IgD-negative memory B cell (primary cell): ENCODE data around the gene KANK4. TPM values are rescaled to one million over a fixed set of nuclear protein-coding genes. Genes with fewer than 3 reads are reported as not detected.

Source experiments
- H3K27ac Mint-ChIP-seq, 3 donors: one replicate each; pipeline ENCODE4 v1.8.0; 2020 to 2022; ENCODE audit warnings: mild to moderate bottlenecking in 3 of 3, mixed read lengths in 3 of 3, moderate library complexity in 1 of 3
- H3K27me3 Mint-ChIP-seq: one replicate; pipeline ENCODE4 v1.8.0; 2021; ENCODE audit warnings: mixed read lengths
- H3K36me3 Mint-ChIP-seq: one replicate; pipeline ENCODE4 v1.8.0; 2020; ENCODE audit warnings: mild to moderate bottlenecking, mixed read lengths
- H3K4me1 Mint-ChIP-seq, 3 donors: one replicate each; pipeline ENCODE4 v1.8.0; 2020 to 2022; ENCODE audit warnings: mixed read lengths in 3 of 3, mild to moderate bottlenecking in 1 of 3
- H3K4me3 Mint-ChIP-seq, 4 donors: one replicate each; pipeline ENCODE4 v1.8.0; 2020 to 2022; ENCODE audit warnings: mild to moderate bottlenecking in 4 of 4, mixed read lengths in 4 of 4, moderate library complexity in 3 of 4
- H3K9me3 Mint-ChIP-seq, 3 donors: one replicate each; pipeline ENCODE4 v1.8.0; 2020 to 2021; ENCODE audit warnings: mixed read lengths in 3 of 3, mild to moderate bottlenecking in 1 of 3
- polyA plus RNA-seq: library from polyadenylated mRNA; unstranded; fragments of 300-500 nt; fragmentation: Illumina TruSeq; gene quantifications from one replicate; pipeline ENCODE4 v1.2.3, GENCODE V29; 2021

Gene KANK4
- not detected for polyA plus RNA-seq

DNA sequence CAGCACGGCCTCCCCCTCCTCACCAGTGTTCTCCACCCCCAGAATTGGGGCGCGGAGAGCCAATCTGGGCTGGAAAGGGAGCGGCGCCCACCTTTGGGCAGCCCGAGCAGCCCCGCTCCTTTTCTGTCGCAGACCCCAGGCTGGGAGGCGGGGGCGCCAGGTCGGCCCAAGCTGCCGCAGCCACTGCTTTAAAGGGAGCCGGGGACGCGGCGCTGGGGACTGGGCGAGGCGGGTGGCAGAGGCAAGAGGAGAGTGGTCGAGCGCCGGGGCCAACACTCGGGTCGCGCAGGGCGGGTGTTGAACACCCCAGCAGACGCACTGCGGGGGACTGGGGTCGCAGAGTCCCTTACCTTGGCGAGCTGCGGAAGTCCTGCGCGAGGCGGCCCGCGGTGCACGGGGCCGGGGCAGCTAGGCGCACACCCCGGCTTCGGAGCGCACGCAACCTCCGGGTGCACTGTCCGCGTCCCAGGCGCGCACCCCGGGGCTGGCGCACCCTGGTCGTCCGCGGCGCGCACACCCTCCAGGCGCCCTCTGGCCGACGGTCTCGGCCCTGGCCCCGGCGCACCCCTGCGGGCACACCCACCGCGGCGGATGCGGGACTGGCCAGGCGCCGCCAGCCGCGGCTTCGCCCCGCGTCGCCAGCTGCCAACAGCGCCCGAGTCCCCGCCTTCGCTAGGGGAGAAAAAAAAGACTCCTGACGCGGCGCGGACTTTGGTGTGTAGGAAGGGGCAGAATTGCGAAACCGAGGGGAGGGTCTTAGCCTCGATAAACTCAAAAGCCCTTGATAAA lies at the start of gene KANK4:
KANK4 (minus strand) TSS at position 679 of the 789 bp plus-strand sequence. CDS start 37,870 bp downstream, outside the sequence.
- Mint-ChIP-seq H3K4me1 (peaks cover 0 to 5% (median 4%) of the 10 kb centered on the region in 3 donors), H3K36me3 (peaks cover 2% of the 10 kb centered on the region), H3K27me3 (peaks cover 29% of the 10 kb centered on the region), H3K9me3 (peaks cover 0 to 2% (median 0%) of the 10 kb centered on the region in 3 donors), H3K4me3 (peak within 1 kb of the TSS in 1 of 4 donors; percentile 78), H3K27ac (no peak within 1 kb of the TSS)

DNA sequence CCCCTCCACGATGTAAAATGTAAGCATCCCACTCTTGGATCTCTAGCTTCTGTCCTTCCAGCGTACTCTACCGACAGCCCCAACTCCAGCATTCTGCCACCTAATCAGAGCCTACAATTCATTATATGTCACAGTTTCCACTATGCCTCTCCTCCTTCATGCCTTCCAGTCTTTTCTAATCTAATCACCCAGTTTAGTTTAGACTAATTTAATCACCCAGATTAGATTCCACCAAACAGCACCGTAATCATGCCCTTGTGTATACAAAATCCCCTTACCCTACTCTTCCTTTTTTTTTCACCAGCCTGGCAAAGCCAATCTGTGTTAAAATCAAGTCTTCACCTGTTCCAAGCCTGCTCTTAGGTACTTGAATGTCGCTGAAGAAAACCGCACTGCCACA lies 49.8 kb upstream of the KANK4 start:
- Mint-ChIP-seq H3K4me3 (no peak overlapping the region), H3K9me3 (peaks cover 0 to 5% (median 0%) of the 10 kb centered on the region in 3 donors), H3K36me3 (no peaks in the 10 kb centered on the region), H3K4me1 (no peaks in the 10 kb centered on the region), H3K27me3 (peaks cover 3% of the 10 kb centered on the region), H3K27ac (no peak overlapping the region)

DNA sequence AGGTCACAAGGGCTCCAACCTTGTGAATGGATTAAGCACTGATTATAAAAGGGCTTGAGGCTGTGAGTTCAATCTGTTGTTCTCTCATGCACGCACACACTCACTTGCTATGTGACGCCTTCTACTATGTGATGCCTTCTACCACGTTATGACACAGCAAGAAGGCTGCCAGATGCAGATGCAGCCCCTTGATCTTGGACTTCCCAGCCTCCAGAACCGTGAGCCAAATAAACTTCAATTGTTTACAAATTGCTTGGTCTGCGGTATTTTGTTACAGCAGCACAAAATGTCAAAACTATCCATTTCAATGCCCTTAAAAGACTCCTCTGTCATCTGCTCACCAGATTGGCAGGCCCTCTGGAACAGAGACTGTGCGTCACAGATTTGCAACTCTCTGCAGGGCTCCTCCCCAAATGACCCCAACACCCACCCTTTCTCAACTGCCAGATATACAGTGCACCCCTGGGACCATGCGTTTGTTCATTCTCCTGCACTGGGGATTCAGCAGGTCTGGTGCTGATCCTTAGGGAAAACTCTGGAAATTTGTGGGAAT lies 47.8 kb upstream of the KANK4 start:
- H3K9me3 Mint-ChIP-seq = peaks cover 0 to 5% (median 5%) of the 10 kb centered on the region in 3 donors
- H3K36me3 Mint-ChIP-seq = no peaks in the 10 kb centered on the region

DNA sequence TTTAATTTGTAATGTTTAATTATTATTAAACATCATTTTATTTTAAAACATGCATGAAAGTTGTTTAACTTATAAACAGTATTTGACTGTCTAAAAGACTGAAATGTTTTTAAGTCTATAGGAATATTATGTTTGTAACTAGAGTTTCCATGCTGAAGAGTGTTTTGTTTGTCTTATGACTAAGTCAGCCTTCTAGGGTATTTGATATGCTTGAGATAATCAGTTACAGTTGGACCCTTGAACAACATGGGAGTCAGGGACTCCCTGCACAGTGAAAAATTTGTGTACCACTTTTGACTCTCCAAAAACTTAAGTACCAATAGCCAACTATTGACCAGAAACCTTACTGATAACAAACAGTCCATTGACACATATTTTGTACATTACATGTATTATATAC lies 45.5 kb upstream of the KANK4 start:
- Mint-ChIP-seq H3K27me3 (no peaks in the 10 kb centered on the region), H3K4me3 (no peak overlapping the region), H3K9me3 (peaks cover 0 to 5% (median 5%) of the 10 kb centered on the region in 3 donors), H3K36me3 (no peaks in the 10 kb centered on the region), H3K4me1 (no peaks in the 10 kb centered on the region), H3K27ac (no peak overlapping the region)

More for the DNA sequence above, 47.8 kb upstream of the KANK4 start:
- Mint-ChIP-seq H3K4me1 (no peaks in the 10 kb centered on the region), H3K27me3 (no peaks in the 10 kb centered on the region), H3K27ac (no peak overlapping the region), H3K4me3 (no peak overlapping the region)

DNA sequence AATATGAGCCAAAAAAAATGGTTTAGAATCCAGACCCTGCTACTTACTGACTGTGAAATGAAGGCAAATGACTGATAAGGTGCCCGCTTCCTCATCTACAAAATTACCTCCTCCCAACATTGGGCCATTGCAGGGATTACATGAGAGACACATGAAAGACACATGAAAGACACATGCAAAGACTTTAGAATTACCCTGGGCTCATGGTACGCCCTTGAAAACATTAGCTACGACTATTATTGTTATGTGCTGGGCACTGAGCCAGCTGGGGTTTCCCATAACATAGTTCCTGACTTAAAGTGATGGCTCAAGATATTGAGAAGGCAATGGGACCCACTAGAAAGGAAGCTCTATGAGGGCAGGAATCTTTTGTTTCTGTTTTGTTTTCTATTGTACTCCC lies 43.7 kb upstream of the KANK4 start:
- Mint-ChIP-seq H3K4me3 (no peak overlapping the region), H3K4me1 (no peaks in the 10 kb centered on the region), H3K9me3 (peaks cover 0 to 5% (median 5%) of the 10 kb centered on the region in 3 donors), H3K27me3 (no peaks in the 10 kb centered on the region), H3K27ac (no peak overlapping the region), H3K36me3 (no peaks in the 10 kb centered on the region)

DNA sequence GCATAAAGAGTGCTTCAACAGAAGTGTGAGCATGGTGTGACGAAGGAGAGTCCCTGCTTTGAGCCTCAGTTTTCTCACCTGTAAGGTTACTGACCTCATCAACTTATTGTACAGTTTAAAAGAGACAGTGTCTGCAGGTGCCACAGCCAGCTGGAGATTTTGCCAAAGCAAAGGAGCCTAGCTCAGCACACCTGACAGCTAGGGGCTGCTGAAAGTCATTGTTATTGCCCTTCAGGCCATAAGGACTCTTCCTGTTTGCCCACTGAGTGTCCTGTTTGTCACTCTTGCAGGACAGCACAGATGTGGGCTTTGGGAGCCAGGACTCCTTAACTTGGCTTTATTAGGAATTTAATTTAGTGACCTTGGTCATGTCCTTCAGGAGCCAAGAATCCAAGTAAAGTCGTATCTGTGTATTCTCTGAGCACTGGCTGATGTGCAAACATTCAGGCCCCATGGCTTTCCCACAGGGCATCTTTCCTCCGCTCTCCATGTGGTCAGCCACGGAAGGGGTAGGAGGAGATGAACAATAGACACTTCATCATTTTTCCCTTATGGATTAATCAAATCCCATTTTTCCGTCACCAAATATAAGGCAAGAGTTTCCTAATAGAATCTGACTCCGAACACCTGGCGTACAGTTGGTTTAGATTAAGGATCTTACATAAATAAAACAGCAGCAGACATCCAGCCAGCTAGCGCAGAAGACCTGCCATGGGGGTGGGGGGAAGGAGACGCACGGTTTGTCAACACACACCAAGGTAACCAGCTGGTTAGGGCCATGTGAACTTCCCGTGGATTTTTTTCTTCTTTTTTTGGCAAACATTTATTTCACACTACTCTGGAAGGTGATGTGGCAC lies 43.1 kb upstream of the KANK4 start:
- no peak overlapping the region for H3K27ac Mint-ChIP-seq
- no peaks in the 10 kb centered on the region for H3K36me3 Mint-ChIP-seq
- H3K4me1 Mint-ChIP-seq = no peaks in the 10 kb centered on the region
- H3K9me3 Mint-ChIP-seq = peaks cover 0 to 5% (median 4%) of the 10 kb centered on the region in 3 donors
- no peak overlapping the region for H3K4me3 Mint-ChIP-seq
- H3K27me3 Mint-ChIP-seq = no peaks in the 10 kb centered on the region

DNA sequence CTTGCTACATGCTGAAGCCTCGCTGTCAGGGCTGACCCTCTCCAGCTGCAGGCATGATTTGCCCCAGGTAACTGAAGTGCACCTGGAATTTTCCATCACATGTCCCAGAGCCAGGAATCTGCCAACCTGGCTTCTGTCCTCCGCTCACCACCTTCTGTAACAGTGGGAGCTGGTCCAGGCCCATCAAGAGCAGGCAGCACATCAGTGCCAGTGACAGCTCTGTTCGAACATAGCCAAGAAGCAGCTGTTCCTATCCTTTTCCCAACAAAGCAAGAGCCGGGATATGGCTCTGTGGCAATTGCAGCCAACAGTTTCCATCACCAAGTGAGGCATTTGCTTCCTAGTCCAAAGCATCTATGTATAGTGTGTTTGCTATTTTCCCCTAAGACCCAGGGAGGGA lies 42.2 kb upstream of the KANK4 start:
- Mint-ChIP-seq H3K36me3 (no peaks in the 10 kb centered on the region), H3K27me3 (no peaks in the 10 kb centered on the region), H3K4me1 (no peaks in the 10 kb centered on the region), H3K9me3 (peaks cover 0 to 5% (median 0%) of the 10 kb centered on the region in 3 donors), H3K27ac (no peak overlapping the region), H3K4me3 (no peak overlapping the region)

DNA sequence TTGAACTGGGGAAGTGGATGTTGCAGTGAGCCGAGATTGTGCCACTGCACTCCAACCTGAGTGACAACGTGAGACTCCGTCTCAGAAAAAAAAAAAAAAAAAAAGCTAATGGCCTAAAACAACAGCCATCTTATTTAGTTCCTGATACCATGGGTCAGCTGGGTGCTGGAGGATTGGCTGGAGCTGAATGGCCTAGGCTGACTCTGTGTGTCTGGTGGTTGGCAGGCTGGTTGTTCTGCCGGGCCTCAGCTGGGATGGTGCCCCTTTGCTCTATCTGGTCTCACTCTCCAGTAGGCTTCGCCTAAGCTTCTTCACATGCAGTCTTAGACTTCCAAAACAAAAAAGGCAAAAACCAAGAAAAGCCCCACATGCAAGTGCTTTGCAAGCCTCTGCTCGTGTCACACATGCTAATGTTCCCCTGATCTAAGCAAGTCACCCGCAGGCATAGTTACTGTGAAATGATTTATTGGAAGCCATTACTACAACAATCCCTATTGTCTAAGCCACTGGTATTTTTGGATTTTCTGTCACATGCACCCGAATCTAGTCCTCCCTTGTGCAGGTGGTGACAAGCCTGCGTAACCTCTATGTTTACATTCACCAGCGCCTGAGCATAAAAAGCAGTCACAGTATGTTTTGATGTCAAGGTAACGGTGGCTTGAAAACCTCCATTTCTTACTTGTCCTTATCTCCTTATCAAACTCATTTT lies 39.6 kb upstream of the KANK4 start:
- peaks cover 0 to 5% (median 0%) of the 10 kb centered on the region in 3 donors for H3K9me3 Mint-ChIP-seq
- H3K27ac Mint-ChIP-seq = peak overlapping the region in 1 of 3 donors; percentile 35
- no peaks in the 10 kb centered on the region for H3K27me3 Mint-ChIP-seq
- no peaks in the 10 kb centered on the region for H3K36me3 Mint-ChIP-seq
- no peak overlapping the region for H3K4me3 Mint-ChIP-seq
- no peaks in the 10 kb centered on the region for H3K4me1 Mint-ChIP-seq

DNA sequence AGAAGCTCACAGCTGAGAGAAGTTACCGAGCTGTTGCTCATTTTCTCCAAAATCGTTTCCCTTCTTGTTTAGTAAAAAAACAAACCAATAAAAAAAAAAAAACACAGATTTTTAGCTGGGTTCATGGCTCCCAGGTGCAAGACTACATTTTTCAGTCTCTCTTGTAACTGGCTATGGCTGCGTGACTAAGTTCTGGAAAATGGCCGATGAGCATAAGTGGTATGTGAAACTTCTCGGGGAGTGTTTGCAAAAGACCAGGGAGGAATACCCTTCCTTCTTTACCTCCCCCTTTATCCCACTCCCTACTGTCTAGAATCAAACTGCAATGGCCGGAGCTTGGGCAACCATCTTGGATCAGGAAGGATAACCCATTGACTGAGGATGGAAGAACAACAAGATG lies 38.7 kb upstream of the KANK4 start:
- Mint-ChIP-seq H3K27me3 (no peaks in the 10 kb centered on the region), H3K27ac (no peak overlapping the region), H3K4me1 (no peaks in the 10 kb centered on the region), H3K9me3 (peaks cover 0 to 1% (median 0%) of the 10 kb centered on the region in 3 donors), H3K4me3 (no peak overlapping the region), H3K36me3 (no peaks in the 10 kb centered on the region)

DNA sequence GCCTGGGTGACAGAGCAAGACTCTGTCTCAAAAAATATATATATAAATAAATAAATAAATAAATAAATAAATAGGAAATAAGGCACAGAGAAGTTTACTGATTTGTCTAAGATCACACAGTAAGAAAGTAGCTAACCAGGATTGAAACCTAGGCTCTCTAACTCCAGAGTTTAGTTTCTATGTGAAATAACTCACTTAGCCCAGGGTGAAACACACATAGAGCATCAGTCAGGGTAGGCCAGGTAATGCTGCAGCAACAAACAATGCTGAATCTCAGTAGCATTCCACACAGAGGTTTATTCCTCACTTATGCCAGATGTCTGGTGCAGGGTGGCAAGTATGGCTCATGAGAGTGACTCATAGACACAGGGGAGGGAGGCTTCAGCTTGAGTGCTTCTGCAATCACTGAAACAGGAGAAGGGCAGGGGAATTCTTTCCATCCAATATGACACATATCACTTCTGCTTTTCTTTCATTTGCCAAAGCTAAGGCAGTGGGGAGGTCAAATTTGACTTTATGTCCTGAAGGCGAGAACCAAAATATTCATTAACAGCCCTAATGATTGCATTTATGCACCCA lies 37.1 kb upstream of the KANK4 start:
- Mint-ChIP-seq H3K9me3 (no peaks in the 10 kb centered on the region), H3K4me1 (no peaks in the 10 kb centered on the region), H3K36me3 (no peaks in the 10 kb centered on the region), H3K27me3 (no peaks in the 10 kb centered on the region), H3K27ac (no peak overlapping the region), H3K4me3 (no peak overlapping the region)

DNA sequence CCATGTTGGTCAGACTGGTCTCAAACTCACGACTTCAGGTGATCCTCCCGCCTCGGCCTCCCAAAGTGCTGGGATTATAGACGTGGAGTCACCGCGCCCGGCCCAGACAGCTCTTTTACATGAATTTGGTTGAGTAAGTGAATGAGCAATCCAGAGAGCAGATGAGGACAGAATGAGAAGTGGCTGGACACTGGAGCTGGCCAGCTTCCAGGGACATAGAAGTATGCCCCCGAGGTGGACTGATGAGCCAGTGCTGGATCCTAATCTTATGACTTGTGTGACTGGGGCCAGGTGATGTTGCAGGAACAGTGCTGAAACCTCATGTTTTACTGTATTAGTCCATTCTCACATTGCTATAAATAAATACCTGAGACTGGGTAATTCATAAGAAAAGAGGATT lies 35.9 kb upstream of the KANK4 start:
- Mint-ChIP-seq H3K27ac (no peak overlapping the region), H3K4me3 (no peak overlapping the region), H3K36me3 (no peaks in the 10 kb centered on the region), H3K27me3 (no peaks in the 10 kb centered on the region), H3K9me3 (no peaks in the 10 kb centered on the region), H3K4me1 (no peaks in the 10 kb centered on the region)

DNA sequence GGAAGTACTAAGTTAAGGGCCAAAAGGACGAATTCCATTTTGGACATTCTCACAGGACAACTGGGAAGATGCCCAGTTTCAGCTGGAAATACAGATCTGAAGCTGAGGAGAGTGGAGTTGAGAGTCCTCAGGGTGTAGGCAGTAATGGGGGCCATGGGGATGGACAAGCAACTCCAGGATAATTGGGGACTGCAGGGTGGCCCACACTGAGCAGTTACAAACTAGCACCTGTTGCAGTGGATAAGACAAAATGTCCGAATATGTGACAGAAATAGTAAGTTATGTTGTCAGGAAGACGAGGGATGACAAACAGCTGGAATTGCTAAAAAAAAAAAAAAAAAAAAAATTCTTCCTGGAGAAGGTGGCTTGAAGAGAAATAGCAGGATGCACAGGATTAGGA lies 34.6 kb upstream of the KANK4 start:
- Mint-ChIP-seq H3K27ac (no peak overlapping the region), H3K4me3 (no peak overlapping the region), H3K27me3 (no peaks in the 10 kb centered on the region), H3K9me3 (no peaks in the 10 kb centered on the region), H3K36me3 (no peaks in the 10 kb centered on the region), H3K4me1 (no peaks in the 10 kb centered on the region)

DNA sequence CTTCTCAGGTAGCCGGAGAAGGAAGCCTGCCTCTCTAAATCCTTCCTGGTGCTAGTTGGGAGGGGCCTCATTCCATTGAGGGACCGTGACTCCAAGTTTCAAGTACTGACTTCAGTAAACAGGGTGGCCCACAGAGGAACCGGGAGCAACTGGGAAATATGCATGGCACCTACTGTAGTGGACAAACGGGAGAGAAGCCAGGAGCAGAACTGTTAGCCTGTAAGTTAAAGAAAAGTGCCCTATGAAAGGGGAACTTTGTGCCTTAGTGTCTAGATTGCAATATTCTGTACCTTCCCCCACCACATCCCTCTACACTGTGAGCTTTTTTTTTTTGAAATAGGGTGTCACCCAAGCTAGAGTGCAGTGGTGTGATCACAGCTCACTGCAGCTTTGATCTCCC lies 33.2 kb upstream of the KANK4 start:
- H3K27me3 Mint-ChIP-seq = no peaks in the 10 kb centered on the region
- H3K9me3 Mint-ChIP-seq = no peaks in the 10 kb centered on the region
- no peak overlapping the region for H3K27ac Mint-ChIP-seq
- H3K36me3 Mint-ChIP-seq = no peaks in the 10 kb centered on the region
- H3K4me3 Mint-ChIP-seq = no peak overlapping the region
- no peaks in the 10 kb centered on the region for H3K4me1 Mint-ChIP-seq

DNA sequence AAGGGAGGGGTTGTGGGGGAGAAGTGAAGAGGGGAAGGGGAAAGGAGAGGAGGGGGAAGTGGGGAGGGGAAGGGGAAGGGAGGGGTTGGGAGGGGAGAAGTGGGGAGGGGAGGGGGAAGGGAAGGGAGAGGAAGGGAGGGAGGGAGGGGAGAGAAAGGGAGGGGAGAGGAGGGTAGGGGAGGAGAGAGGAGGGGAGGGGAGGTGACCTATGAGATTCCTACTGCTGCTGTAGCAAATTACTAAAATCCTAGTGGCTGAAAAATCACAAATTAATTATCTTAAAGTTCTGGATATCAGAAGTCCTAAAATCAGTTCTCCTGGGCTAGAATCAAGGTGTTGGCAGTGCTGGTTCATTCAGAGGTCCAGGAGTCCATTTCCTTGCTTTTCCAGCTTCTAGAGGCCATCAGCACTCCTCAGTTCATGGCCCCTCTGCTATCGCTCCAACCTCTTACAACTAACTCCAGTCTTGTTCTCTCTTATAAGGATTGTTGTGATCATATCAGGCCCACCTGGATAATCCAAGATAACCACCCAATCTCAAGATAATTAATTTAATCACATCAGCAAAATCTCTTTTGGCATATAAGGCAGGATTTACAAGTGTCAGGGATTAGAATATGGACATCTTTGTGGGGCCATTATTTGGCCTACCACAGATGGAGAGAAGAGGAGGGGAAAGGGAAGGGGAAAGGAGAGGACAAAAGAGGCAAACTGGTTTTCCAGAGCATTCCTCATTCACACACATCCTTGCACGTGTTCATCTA lies 30.4 kb upstream of the KANK4 start:
- Mint-ChIP-seq H3K9me3 (no peaks in the 10 kb centered on the region), H3K4me1 (no peaks in the 10 kb centered on the region), H3K27me3 (peaks cover 2% of the 10 kb centered on the region), H3K27ac (no peak overlapping the region), H3K36me3 (no peaks in the 10 kb centered on the region), H3K4me3 (no peak overlapping the region)
